Measurements from ENCODE around the gene ENC1.

DNA sequence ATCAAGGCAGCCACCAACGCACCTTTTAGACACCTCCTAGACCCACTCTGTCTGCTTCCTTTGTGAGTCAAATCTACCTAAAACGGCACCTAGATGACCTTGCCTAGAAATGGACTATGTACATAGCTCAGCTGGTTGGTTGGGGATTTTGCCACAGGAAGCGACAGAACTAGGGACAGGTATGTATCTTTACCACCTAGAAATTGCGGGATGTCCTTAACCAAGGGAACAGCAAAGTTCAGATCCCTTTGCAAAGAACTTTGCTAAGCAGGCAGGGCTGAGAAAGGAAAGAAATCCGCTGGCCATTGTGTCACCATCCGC lies 2.0 kb upstream of the ENC1 start:
- TF ChIP-seq POLR2A (IDR thresholded peaks at IDR 0.05; ENCODE audit: low read length) = no peak
- TF ChIP-seq GATA1 (IDR thresholded peaks at IDR 0.05; ENCODE audit: low read depth, low read length) = no peak
